NCI-H2107 (cell line): ENCODE data around the gene ZSCAN5A.
"Not testable (repeated sequence)": the region's sequence is repeated elsewhere in the genome, so short reads cannot be mapped to it uniquely, and the experiment has no call there.

Source experiments
- DNase-seq: peaks from one replicate; lab custom pipeline; 2025; lab: John Stamatoyannopoulos, UW

ZSCAN5A gene

GRCh38 chr19:56209091-56209490 lies 105.5 kb downstream of the ZSCAN5A start:
- DNase-seq = no peak

- DNase-seq = not testable (repeated sequence)
Measured at GRCh38 chr19:56207581-56207980, 107.1 kb downstream of the ZSCAN5A start.

- no peak for DNase-seq
Measured at GRCh38 chr19:56201973-56202372, 112.7 kb downstream of the ZSCAN5A start, which contains the start of gene ZSCAN5C. ZSCAN5C (plus strand) TSS chr19:56202273; CDS start chr19:56205914, 3,641 bp downstream.

- no peak for DNase-seq
Measured at GRCh38 chr19:56199687-56200086, 115.0 kb downstream of the ZSCAN5A start.

- not testable (repeated sequence) for DNase-seq
Measured at GRCh38 chr19:56197646-56198045, 117.0 kb downstream of the ZSCAN5A start, which contains the start of gene ZSCAN5B. ZSCAN5B (minus strand) TSS chr19:56197783; CDS start chr19:56193052, 4,731 bp downstream.

GRCh38 chr19:56193981-56194640 lies 120.5 kb downstream of the ZSCAN5A start:
- no peak for DNase-seq

GRCh38 chr19:56191711-56192110 lies 122.9 kb downstream of the ZSCAN5A start:
- DNase-seq = no peak

GRCh38 chr19:56191115-56191514 lies 123.5 kb downstream of the ZSCAN5A start:
- no peak for DNase-seq

GRCh38 chr19:56189785-56190184 lies 124.9 kb downstream of the ZSCAN5A start:
- DNase-seq = no peak

GRCh38 chr19:56177564-56178243 lies 136.9 kb downstream of the ZSCAN5A start:
- no peak for DNase-seq

- no peak for DNase-seq
Measured at GRCh38 chr19:56176881-56177280, 137.8 kb downstream of the ZSCAN5A start.

GRCh38 chr19:56176310-56176709 lies 138.3 kb downstream of the ZSCAN5A start:
- not testable (repeated sequence) for DNase-seq

GRCh38 chr19:56175861-56176307 lies 138.8 kb downstream of the ZSCAN5A start, which contains the start of gene GALP:
GALP (plus strand) TSS chr19:56176008; CDS start chr19:56177109, 1,101 bp downstream.
- DNase-seq = not testable (repeated sequence)

GRCh38 chr19:56174550-56174949 lies 140.1 kb downstream of the ZSCAN5A start:
- no peak for DNase-seq

- no peak for DNase-seq
Measured at GRCh38 chr19:56174086-56174485, 140.6 kb downstream of the ZSCAN5A start.
